22Rv1 (cell line): Measurements from ENCODE around the gene RNFT2.
A peak's percentile ranks its signal among the peaks of the same experiment; 100 is the strongest.
"Not testable (repeated sequence)": the region's sequence is repeated elsewhere in the genome, so short reads cannot be mapped to it uniquely, and the experiment has no call there.

Experiments
- H3K27ac ChIP-seq: fragments of 450-650 bp; 2 replicates; pipeline ENCODE4 v1.5.1; 2017
- ZFX ChIP-seq: fragments of 450-650 bp; IDR thresholded peaks from 2 replicates; pipeline ENCODE4 v1.6.1; 2017; ENCODE audit warnings: antibody characterized with exemption, borderline replicate concordance
- TF ChIP-seq, protein P1 (sequence below): fragments of 450-650 bp; IDR thresholded peaks from 2 replicates; pipeline ENCODE4 v1.5.1; 2017; ENCODE audit warnings: mild to moderate bottlenecking

The RNFT2 gene

DNA sequence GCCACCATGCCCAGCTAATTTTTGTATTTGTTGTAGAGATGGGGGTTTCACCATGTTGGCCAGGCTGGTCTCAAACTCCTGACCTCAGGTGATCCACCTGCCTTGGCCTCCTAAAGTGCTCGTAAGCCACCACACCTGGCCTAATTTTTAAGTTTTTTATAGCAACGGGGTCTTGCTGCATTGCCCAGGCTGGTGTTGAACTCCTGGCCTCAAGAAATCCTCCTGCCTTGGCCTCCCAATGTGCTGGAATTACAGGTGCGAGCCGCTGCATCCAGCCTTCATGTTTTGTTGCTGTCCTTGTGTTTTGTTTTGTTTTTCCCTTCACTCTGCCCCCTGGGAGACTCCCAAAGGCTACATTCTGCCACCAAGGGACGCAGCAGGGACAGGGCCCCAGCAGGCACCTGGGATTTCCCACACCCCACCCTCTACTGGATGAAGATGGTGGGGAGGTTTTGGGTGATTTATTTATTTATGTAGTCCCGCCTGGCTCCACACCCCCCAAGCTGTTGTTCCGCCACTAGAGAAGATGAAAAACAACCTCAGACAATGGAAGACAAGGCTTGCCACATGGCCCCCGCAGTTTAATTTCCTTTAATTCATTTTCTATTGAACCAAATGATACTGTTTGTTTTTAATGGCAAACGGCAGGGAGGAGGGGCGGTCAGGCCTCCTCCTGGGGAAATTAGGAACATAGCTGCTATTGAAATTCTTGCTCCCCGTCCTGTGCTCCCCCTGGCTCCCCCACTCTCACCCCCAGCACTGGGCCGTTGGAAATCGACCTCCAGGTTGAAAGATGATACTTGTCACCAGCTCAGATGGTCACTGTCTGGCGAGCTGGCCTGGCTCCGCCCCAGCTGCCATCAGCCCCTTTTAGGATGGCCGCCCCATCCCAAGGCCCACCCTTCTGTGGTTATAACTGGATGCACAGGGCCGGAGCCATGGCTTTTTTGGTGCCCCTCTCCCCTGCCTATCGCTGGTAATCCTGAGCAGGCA lies 70.3 kb downstream of the RNFT2 start:
- no peak overlapping the region for H3K27ac ChIP-seq
- TF ChIP-seq ZFX, result no peak
- TF ChIP-seq, protein P1, sequence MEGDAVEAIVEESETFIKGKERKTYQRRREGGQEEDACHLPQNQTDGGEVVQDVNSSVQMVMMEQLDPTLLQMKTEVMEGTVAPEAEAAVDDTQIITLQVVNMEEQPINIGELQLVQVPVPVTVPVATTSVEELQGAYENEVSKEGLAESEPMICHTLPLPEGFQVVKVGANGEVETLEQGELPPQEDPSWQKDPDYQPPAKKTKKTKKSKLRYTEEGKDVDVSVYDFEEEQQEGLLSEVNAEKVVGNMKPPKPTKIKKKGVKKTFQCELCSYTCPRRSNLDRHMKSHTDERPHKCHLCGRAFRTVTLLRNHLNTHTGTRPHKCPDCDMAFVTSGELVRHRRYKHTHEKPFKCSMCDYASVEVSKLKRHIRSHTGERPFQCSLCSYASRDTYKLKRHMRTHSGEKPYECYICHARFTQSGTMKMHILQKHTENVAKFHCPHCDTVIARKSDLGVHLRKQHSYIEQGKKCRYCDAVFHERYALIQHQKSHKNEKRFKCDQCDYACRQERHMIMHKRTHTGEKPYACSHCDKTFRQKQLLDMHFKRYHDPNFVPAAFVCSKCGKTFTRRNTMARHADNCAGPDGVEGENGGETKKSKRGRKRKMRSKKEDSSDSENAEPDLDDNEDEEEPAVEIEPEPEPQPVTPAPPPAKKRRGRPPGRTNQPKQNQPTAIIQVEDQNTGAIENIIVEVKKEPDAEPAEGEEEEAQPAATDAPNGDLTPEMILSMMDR, result no peak

DNA sequence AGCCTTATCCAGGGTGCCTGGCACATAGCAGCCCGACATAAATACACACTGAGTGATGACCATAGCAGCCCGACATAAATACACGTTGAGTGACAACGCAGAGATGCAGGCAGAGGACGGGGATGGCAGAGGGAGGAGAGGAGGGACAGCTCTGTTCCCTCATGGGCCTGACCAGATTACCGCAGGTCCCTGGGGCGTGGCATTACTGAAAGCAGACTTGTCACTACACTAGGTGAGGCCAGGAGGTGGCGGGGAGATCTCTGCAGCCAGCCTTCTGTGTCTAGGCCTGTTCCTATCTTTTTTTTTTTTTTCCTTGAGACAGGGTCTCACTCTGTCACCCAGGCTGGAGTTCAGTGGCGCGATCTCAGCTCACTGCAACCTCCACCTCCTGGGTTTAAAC lies 74.1 kb downstream of the RNFT2 start:
- H3K27ac ChIP-seq, result no peak overlapping the region
- TF ChIP-seq, protein P1, result no peak
- TF ChIP-seq ZFX, result no peak

DNA sequence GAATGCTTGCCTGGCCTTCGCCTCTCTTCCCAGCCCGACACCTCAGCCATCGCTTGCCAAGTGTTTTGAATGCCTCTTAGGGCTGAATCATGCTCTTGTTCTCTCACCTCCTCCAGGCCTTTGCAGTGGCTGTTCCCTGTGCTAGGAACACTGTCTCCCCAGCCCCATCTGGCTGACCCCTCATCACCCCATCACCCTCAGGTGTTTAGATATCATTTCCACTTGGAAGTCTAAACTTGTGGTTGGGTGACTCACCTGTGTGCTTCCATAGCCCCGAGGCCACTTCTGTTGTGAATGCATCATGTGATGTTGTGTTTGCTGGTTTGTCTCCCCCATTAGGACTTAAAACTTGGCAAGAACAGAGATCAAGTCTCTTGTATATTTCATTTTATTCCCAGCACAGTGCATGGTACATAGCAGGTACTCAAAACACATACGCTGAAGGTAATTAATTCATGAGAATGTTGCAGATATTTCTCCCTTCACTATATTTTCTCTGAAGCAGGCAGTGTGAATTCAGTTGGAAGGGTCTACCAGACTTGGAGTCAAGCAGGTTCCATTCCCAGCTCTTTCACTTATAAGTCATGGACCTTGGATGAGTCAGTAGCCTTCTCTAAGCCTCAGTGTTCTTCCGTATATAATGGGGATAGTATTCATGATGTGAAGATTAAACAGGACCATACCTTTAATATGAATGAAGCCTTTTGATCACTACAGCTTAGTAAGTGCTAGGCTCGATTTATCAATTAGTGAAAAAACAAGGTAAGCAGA lies 75.3 kb downstream of the RNFT2 start:
- TF ChIP-seq, protein P1, result no peak
- TF ChIP-seq ZFX, result no peak
- H3K27ac ChIP-seq, result no peak overlapping the region

DNA sequence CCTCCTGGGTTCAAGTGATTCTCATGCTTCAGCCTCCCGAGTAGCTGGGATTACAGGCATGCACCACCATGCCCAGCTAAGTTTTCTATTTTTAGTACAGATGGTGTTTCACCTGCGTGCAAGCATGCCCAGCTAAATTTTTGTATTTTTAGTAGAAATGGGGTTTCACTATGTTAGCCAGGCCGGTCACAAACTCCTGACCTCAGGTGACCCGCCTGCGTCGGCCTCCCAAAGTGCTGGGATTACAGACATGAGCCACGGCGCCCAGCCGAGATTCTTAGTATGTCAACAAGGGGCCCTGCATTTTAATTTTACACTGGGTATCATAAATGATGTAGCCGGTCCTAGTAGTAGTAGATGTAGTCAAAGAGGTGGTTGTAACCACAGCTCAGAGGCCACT lies 76.7 kb downstream of the RNFT2 start:
- not testable (repeated sequence) for H3K27ac ChIP-seq

DNA sequence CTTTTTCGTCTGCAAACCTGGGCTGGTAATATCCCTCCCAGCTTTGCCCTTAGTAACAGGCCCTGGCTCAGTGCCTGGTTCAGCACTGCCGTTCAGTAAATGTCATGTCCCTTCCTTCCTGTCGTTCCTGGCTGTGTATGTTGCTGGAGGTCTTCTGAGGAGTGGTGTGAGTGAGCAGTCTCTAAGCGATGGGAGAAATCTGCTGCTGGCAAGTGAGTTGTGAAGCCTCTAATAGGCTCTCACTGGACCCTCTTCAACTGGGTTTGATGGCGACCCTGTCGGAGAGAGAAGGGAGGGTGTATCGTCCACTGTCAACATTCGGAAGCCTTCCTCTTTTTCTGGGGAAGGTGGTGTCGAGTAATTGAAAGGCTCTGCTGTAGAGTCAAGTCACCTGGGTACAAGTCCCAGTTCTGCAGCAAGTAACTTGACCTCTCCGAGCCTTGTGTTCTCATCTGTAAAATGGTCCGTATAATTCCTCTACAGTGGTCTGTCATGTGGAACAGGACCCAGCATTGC lies 80.3 kb downstream of the RNFT2 start:
- H3K27ac ChIP-seq, result peak overlapping the region; percentile 90

DNA sequence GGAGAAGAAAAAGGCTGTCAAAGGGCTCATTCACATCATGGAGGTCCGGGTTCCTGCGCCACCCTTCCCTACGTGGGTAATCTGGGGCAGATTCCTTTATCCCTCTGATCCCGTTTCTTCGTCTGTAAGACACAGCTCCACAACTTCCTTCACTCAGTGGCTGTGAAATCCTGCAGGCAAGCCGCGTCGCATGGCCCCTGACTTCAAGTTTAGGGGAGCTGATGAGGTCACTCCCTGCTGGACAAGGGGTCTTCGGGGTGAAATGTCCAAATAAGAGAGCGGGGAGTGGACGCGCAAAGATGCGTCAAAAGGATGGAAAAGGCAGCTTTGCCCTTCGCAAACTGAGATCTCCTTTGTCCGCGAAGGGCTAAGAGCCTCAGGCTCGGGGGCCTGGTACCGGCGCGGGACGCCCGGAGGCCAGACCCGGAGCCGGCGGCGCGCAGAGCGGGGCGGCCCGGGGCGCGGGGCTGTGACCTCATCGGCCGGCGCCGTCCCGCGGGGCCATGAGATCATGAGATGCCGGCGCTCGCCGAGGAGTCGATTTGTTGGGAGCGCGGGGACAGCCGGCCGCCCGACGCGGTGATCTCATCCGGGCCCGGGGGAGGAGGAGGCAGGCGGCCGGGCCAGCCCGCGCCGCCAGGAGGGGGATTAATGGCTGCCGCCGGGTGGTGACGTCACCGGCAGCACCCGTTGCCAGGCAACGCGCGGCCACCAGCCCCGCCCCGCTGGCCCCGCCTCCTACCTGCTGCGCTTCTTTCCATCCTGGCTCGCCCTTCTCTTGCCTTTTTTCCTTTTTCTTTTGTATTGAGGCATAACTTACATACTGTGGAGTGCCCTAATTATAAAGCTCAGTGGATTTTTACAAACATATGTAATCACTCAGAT lies 81.1 kb downstream of the RNFT2 start:
- peak overlapping the region; percentile 90 for H3K27ac ChIP-seq
- TF ChIP-seq, protein P1, result no peak
- TF ChIP-seq ZFX, result no peak

More for the DNA sequence above, 80.3 kb downstream of the RNFT2 start:
- TF ChIP-seq ZFX, result no peak
- TF ChIP-seq, protein P1, result no peak
